Measurements from ENCODE around the gene PEMT. TPM values are rescaled to one million over a fixed set of nuclear protein-coding genes. Genes with fewer than 3 reads are reported as not detected.

Gene PEMT
- total and polyA plus RNA-seq, 2 of the 8 experiments (the other 6 are each of a cell fraction or from before 2014, with no cell fraction given): 42.0 to 118 TPM

DNA sequence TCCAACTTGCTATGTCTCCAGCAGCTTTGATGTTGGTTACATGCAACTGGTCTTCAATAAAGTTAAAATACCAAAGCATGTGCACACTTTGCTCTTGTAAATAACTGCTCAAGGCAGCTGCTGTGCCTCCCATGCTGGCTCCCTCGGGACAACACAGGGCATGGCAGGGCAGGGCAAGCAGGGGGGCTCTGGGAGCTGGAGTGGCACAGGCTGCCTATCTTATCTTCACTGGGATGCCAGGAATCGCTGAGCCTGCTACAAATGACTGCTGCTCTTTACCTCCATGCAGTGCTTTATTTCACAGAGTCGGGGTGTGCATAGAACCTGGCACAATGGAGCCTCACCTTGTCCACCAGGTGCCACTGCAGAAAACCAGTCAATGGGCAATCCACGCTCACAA lies 21.8 kb downstream of the PEMT start:
- no peaks in the 10 kb centered on the region for H3K79me2 ChIP-seq (ENCODE audit: control insufficient read depth in 1 of 2, insufficient read depth in 2 of 2, low read length in 2 of 2)
- no peak overlapping the region for H4K8ac ChIP-seq (ENCODE audit: extremely low read depth, insufficient read depth, low read length)
- ChIA-PET CTCF (ENCODE audit: partially characterized antibody) (interaction anchor here (0.8 to 9.7 kb wide), 34 partner anchors 10 to 251 kb away, joined by 3 to 81 read pairs (median 7); partner anchors contain the start of gene RASD1), POLR2A (ENCODE audit: partially characterized antibody) (interaction anchor here (0.8 to 5.1 kb wide), 3 partner anchors 12 to 79 kb away, joined by 3 to 25 read pairs (median 5); partner anchors contain the start of gene RASD1)
- no peak overlapping the region for H4K91ac ChIP-seq (replicated peaks; ENCODE audit: insufficient read length, low read length)
- no peaks in the 10 kb centered on the region for H3K36me3 ChIP-seq (ENCODE audit: control insufficient read depth in 2 of 4, insufficient read depth in 4 of 4, low read length in 3 of 4)
- no peak overlapping the region for H3K27ac ChIP-seq (ENCODE audit: low read depth, low read length)
- DNase-seq (ENCODE audit: low read depth in 1 of 2, low spot score in 2 of 2) (no peak), FAIRE-seq (no peak)
- peaks cover 0 to 10% (median 6%) of the 10 kb centered on the region in 4 experiments; a peak in 5 of 7 replicates for H3K4me1 ChIP-seq (replicated peaks in 1 of 4; ENCODE audit: control insufficient read depth in 3 of 4, insufficient read depth in 4 of 4, low read length in 3 of 4)
- H3K27me3 ChIP-seq (replicated peaks in 1 of 4; ENCODE audit: control insufficient read depth in 3 of 4, extremely low read depth in 1 of 4, insufficient read depth in 3 of 4, low read length in 3 of 4): no peaks in the 10 kb centered on the region
- H2BK12ac ChIP-seq (ENCODE audit: low read depth, low read length): no peak overlapping the region
- peaks cover 2% of the 10 kb centered on the region in 2 experiments for H4K20me1 ChIP-seq (replicated peaks in 1 of 2; ENCODE audit: control insufficient read depth in 1 of 2, insufficient read depth in 2 of 2, low read length in 2 of 2)
- no peak overlapping the region for H3K18ac ChIP-seq (ENCODE audit: extremely low read depth, low read length)
- no peak overlapping the region for H3K23ac ChIP-seq (ENCODE audit: insufficient read length)
- H3K23me2 ChIP-seq (ENCODE audit: low read depth, low read length): no peaks in the 10 kb centered on the region
- no peak overlapping the region for H3K56ac ChIP-seq (replicated peaks; ENCODE audit: insufficient read length, low read depth, low read length)
- H2BK120ac ChIP-seq (replicated peaks; ENCODE audit: low read depth, low read length): no peak overlapping the region
- no peak overlapping the region for H3K14ac ChIP-seq (ENCODE audit: insufficient read length)
- H3K4me2 ChIP-seq (ENCODE audit: insufficient read depth in 1 of 2, low read depth in 2 of 2, low read length in 2 of 2): no peak overlapping the region
- no peaks in the 10 kb centered on the region for H3K9me3 ChIP-seq (ENCODE audit: insufficient read depth in 2 of 2, low read depth in 1 of 2, low read length in 1 of 2)
- no peak overlapping the region for H2BK20ac ChIP-seq (ENCODE audit: low read length)
- peaks cover 5% of the 10 kb centered on the region for H3K79me1 ChIP-seq (ENCODE audit: low read depth, low read length)
- no peak overlapping the region for H2AFZ ChIP-seq (ENCODE audit: low read length)
- 0 out of 2 replicates have a peak overlapping the region, but pooled peaks have one; percentile 72 for H2BK15ac ChIP-seq (ENCODE audit: low read length)
- H3K4me3 ChIP-seq (ENCODE audit: extremely low read depth in 1 of 4, insufficient read depth in 2 of 4, low read depth in 3 of 4, low read length in 4 of 4): no peak overlapping the region
- no peak overlapping the region for H3K4ac ChIP-seq (replicated peaks; ENCODE audit: insufficient read length, low read depth, low read length)
- no peak overlapping the region for H2BK5ac ChIP-seq (ENCODE audit: low read depth, low read length)
- no peak overlapping the region for H2AK5ac ChIP-seq (ENCODE audit: low read depth, low read length)
- no peak overlapping the region for H3K9ac ChIP-seq (replicated peaks in 1 of 4; ENCODE audit: extremely low read depth in 1 of 4, low read depth in 3 of 4, low read length in 3 of 4)
- no peak overlapping the region for H4K5ac ChIP-seq (ENCODE audit: insufficient read length, low read depth, low read length)
- 86% methylated on average over 4 of the region's 4 CpGs; no CpG with 5 or more reads in 1 of the 2 experiments for WGBS, 2 experiments (ENCODE audit: extremely low coverage in 1 of 2, insufficient coverage in 1 of 2, insufficient read length in 1 of 2, insufficient replicate concordance in 2 of 2, low coverage in 1 of 2, low lambda C conversion rate in 2 of 2, missing lambda C conversion rate in 1 of 2)
- TF ChIP-seq RNF2 (IDR thresholded peaks at IDR 0.05; ENCODE audit: borderline replicate concordance, low read depth, low read length, missing control alignments, poor library complexity, severe bottlenecking) (no peak), CHD1 (IDR thresholded peaks at IDR 0.05; ENCODE audit: low read depth, low read length) (no peak), SAP30 (IDR thresholded peaks at IDR 0.05; ENCODE audit: insufficient read depth, insufficient replicate concordance, low read length) (no peak), CREB1 (IDR thresholded peaks at IDR 0.05) (no peak), KDM1A (IDR thresholded peaks at IDR 0.05; ENCODE audit: borderline replicate concordance, low read length) (no peak), YY1 (IDR thresholded peaks at IDR 0.05; ENCODE audit: low read depth, low read length) (no peak)
- TF ChIP-seq, protein P1, sequence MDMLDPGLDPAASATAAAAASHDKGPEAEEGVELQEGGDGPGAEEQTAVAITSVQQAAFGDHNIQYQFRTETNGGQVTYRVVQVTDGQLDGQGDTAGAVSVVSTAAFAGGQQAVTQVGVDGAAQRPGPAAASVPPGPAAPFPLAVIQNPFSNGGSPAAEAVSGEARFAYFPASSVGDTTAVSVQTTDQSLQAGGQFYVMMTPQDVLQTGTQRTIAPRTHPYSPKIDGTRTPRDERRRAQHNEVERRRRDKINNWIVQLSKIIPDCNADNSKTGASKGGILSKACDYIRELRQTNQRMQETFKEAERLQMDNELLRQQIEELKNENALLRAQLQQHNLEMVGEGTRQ (IDR thresholded peaks at IDR 0.05; ENCODE audit: low read length): no peak

Measured in H1 (cell line).